Measurements from ENCODE around the gene HS3ST1.

DNA sequence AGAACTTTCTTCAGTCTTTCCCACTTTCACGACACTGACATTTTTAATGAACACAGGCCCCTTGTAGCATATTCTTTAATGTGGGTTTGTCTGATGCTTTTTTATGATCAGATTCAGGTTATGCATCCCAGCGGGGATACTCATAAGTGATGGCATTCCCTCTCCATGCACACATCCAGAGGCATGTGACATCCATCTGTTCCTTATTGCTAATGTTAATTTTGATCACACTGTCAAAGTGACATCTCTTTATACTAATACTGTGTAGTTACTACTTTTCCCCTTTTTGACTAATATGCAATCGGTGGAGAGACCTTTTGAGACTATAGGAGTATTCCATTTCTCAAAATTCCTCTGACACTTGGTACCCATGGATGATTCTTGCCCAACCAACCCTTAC lies 43.8 kb upstream of the HS3ST1 start:
- TF ChIP-seq, protein P1, sequence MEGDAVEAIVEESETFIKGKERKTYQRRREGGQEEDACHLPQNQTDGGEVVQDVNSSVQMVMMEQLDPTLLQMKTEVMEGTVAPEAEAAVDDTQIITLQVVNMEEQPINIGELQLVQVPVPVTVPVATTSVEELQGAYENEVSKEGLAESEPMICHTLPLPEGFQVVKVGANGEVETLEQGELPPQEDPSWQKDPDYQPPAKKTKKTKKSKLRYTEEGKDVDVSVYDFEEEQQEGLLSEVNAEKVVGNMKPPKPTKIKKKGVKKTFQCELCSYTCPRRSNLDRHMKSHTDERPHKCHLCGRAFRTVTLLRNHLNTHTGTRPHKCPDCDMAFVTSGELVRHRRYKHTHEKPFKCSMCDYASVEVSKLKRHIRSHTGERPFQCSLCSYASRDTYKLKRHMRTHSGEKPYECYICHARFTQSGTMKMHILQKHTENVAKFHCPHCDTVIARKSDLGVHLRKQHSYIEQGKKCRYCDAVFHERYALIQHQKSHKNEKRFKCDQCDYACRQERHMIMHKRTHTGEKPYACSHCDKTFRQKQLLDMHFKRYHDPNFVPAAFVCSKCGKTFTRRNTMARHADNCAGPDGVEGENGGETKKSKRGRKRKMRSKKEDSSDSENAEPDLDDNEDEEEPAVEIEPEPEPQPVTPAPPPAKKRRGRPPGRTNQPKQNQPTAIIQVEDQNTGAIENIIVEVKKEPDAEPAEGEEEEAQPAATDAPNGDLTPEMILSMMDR (conservative IDR thresholded peaks at IDR 0.05; ENCODE audit: low read depth, low read length), result no peak
- no peak for TF ChIP-seq EZH2 (IDR thresholded peaks at IDR 0.05; ENCODE audit: borderline replicate concordance, low read depth, low read length, poor library complexity, severe bottlenecking)

Measured in A673 (cell line).